Prostate gland (tissue), 2 donors: ENCODE measurements around the gene WNK3.

Experiments
- POLR2A ChIP-seq: fragments of 450-650 bp; IDR thresholded peaks from one replicate; pipeline ENCODE4 v1.6.1; 2016; ENCODE audit warnings: antibody characterized with exemption, mild to moderate bottlenecking
- TF ChIP-seq, protein P1 (sequence below), 4 experiments: fragments of 200-600 bp in 2 of 4; fragments of 450-650 bp in 2 of 4; sonication (generic) in 2 of 4; IDR thresholded peaks; 1 replicate in 3 of 4; 2 replicates in 1 of 4; pipeline ENCODE4 v1.5.1; 2016 to 2019; ENCODE audit warnings: antibody characterized with exemption in 4 of 4, mild to moderate bottlenecking in 2 of 4, moderate library complexity in 2 of 4

DNA sequence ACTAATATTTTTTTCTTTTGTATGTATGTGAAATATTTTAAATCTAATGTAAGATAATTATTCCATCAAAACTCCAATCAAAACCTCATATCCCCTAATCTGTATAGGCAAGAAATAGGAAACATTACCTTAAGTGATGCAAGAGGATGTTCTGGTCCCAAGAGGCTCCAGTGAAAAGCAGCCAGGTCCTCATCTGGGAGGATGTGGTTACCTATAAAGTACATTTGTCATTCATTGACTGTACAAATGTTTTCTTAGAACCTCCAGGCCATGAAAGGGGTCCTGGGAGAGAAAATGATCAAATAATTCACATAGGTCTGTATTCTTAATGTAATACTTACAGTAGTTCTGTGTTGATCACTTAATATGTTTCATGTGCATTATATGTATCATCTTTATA lies 200.3 kb downstream of the WNK3 start:
- no peak for TF ChIP-seq POLR2A
- TF ChIP-seq, protein P1, sequence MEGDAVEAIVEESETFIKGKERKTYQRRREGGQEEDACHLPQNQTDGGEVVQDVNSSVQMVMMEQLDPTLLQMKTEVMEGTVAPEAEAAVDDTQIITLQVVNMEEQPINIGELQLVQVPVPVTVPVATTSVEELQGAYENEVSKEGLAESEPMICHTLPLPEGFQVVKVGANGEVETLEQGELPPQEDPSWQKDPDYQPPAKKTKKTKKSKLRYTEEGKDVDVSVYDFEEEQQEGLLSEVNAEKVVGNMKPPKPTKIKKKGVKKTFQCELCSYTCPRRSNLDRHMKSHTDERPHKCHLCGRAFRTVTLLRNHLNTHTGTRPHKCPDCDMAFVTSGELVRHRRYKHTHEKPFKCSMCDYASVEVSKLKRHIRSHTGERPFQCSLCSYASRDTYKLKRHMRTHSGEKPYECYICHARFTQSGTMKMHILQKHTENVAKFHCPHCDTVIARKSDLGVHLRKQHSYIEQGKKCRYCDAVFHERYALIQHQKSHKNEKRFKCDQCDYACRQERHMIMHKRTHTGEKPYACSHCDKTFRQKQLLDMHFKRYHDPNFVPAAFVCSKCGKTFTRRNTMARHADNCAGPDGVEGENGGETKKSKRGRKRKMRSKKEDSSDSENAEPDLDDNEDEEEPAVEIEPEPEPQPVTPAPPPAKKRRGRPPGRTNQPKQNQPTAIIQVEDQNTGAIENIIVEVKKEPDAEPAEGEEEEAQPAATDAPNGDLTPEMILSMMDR (IDR thresholded peaks at IDR 0.05), result no peak
